CD4-positive, alpha-beta T cell (primary cell): ENCODE results near the gene STAMBP. TPM values are rescaled to one million over a fixed set of nuclear protein-coding genes. Genes with fewer than 3 reads are reported as not detected.

Experiments used
- ATAC-seq: fragments of 200-7000 bp; cut with Tn5 transposase; one replicate; pipeline ENCODE4 v1.10.0; 2022; ENCODE audit warnings: mild to moderate bottlenecking; ENCODE audit not compliant: poor library complexity
- CTCF ChIA-PET: fragments of 350-600 bp; sonication (Branson Sonifier 250); formaldehyde crosslinking; loops from one replicate; lab custom pipeline; 2021; ENCODE audit warnings: antibody characterized with exemption, inconsistent platforms; lab: Charles Lee
- POLR2A ChIA-PET: fragments of 350-600 bp; sonication (Branson Sonifier 250); formaldehyde crosslinking; loops from one replicate; lab custom pipeline; 2021; ENCODE audit warnings: antibody characterized with exemption, inconsistent platforms; lab: Charles Lee
- DNase-seq, 14 experiments: peaks; one replicate each; pipeline ENCODE4 v3.0.0-alpha.2; 2013 to 2020; ENCODE audit warnings: mixed read lengths in 2 of 14
- H3K27ac ChIP-seq, 2 donors: one replicate each; pipeline versions ENCODE4 v1.5.1 to v1.7.0; 2013; ENCODE audit warnings: low read length in 2 of 2, low read depth in 1 of 2, mild to moderate bottlenecking in 1 of 2
- H3K27me3 ChIP-seq, 2 experiments: 1 replicate in 1 of 2; 2 replicates in 1 of 2; pipeline versions ENCODE4 v1.6.1 to v1.7.0; 2013; ENCODE audit warnings: low read length in 2 of 2, control low read depth in 1 of 2, mild to moderate bottlenecking in 1 of 2, moderate library complexity in 1 of 2; ENCODE audit not compliant: insufficient read depth in 2 of 2, control insufficient read depth in 1 of 2
- H3K36me3 ChIP-seq: one replicate; pipeline ENCODE4 v1.6.1; 2013; ENCODE audit warnings: low read length, control low read depth; ENCODE audit not compliant: insufficient read depth
- H3K4me1 ChIP-seq: one replicate; pipeline ENCODE4 v1.6.1; 2013; ENCODE audit warnings: low read length, control low read depth; ENCODE audit not compliant: insufficient read depth
- H3K4me3 ChIP-seq: one replicate; pipeline ENCODE4 v1.5.1; 2013; ENCODE audit warnings: mild to moderate bottlenecking, low read length, moderate library complexity
- H3K9me3 ChIP-seq, 2 experiments: 1 replicate in 1 of 2; 2 replicates in 1 of 2; pipeline versions ENCODE4 v1.6.1 to v1.7.0; 2013; ENCODE audit warnings: low read length in 2 of 2, mild to moderate bottlenecking in 2 of 2, control low read depth in 1 of 2, moderate library complexity in 1 of 2; ENCODE audit not compliant: control insufficient read depth in 1 of 2, insufficient read depth in 1 of 2
- H3K27ac Mint-ChIP-seq: one replicate; pipeline ENCODE4 v1.8.0; 2020; ENCODE audit warnings: mixed read lengths
- H3K27me3 Mint-ChIP-seq: one replicate; pipeline ENCODE4 v1.8.0; 2021; ENCODE audit warnings: mixed read lengths
- H3K36me3 Mint-ChIP-seq: one replicate; pipeline ENCODE4 v1.8.0; 2021; ENCODE audit warnings: low read depth, mixed read lengths
- H3K4me1 Mint-ChIP-seq: one replicate; pipeline ENCODE4 v1.8.0; 2021; ENCODE audit warnings: low read depth, mixed read lengths
- H3K4me3 Mint-ChIP-seq: one replicate; pipeline ENCODE4 v1.8.0; 2020; ENCODE audit warnings: mild to moderate bottlenecking, mixed read lengths
- H3K9me3 Mint-ChIP-seq: one replicate; pipeline ENCODE4 v1.8.0; 2020; ENCODE audit warnings: mixed read lengths
- intact Hi-C, 2 experiments: fragments of 100-400 bp; cut with DNase I in 1 of 2; cut with micrococcal nuclease in 1 of 2; formaldehyde crosslinking; loops; one replicate each; pipeline versions ENCODE4 v1.15.1 to v1.9.0; 2023 to 2025; cut with DNase I, micrococcal nuclease
- total RNA-seq, 174 experiments: library from RNA in 2 of 174; stranded (reverse) in 2 of 174; gene quantifications; one replicate each; pipeline ENCODE4 v1.2.3 and lab custom pipeline; 2021 to 2026
- TF ChIP-seq, protein P1 (sequence below): fragments of 200-600 bp; IDR thresholded peaks from one replicate; pipeline ENCODE4 v1.8.0; 2022; ENCODE audit warnings: antibody characterized with exemption, mild to moderate bottlenecking

The STAMBP gene
- total RNA-seq, 2 experiments from 2014 or later = 11.3 to 13.8 TPM

- Histone ChIP-seq H3K4me3 (no peak overlapping the region), H3K4me1 (no peaks in the 10 kb centered on the region), H3K36me3 (no peaks in the 10 kb centered on the region), H3K9me3 (no peaks in the 10 kb centered on the region), H3K27me3 (no peaks in the 10 kb centered on the region), H3K27ac (no peak overlapping the region)
- DNase-seq (no peak), ATAC-seq (no peak)
- no peaks in the 10 kb centered on the region for H3K36me3 Mint-ChIP-seq
- POLR2A ChIA-PET = interaction anchor here (1.6 kb wide), 1 partner anchor 80 kb away, joined by 6 read pairs; no protein-coding TSS in a partner anchor
- H3K9me3 Mint-ChIP-seq = no peaks in the 10 kb centered on the region
- TF ChIP-seq, protein P1, sequence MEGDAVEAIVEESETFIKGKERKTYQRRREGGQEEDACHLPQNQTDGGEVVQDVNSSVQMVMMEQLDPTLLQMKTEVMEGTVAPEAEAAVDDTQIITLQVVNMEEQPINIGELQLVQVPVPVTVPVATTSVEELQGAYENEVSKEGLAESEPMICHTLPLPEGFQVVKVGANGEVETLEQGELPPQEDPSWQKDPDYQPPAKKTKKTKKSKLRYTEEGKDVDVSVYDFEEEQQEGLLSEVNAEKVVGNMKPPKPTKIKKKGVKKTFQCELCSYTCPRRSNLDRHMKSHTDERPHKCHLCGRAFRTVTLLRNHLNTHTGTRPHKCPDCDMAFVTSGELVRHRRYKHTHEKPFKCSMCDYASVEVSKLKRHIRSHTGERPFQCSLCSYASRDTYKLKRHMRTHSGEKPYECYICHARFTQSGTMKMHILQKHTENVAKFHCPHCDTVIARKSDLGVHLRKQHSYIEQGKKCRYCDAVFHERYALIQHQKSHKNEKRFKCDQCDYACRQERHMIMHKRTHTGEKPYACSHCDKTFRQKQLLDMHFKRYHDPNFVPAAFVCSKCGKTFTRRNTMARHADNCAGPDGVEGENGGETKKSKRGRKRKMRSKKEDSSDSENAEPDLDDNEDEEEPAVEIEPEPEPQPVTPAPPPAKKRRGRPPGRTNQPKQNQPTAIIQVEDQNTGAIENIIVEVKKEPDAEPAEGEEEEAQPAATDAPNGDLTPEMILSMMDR = no peak
- intact Hi-C loops = loop anchor here in 1 of 2 experiments (5.0 kb wide), 1 partner anchor 240 kb away; the partner anchor contains the start of gene BOLA3
- H3K4me3 Mint-ChIP-seq = no peak overlapping the region
- H3K27me3 Mint-ChIP-seq = no peaks in the 10 kb centered on the region
- H3K27ac Mint-ChIP-seq = no peak overlapping the region
- CTCF ChIA-PET = interaction anchor here (1.3 kb wide), 2 partner anchors 72 to 83 kb away, joined by 4 to 9 read pairs; no protein-coding TSS in a partner anchor
- H3K4me1 Mint-ChIP-seq = no peaks in the 10 kb centered on the region
Observed at GRCh38 chr2:73906847-73907505, 78.2 kb downstream of the STAMBP start.

DNA sequence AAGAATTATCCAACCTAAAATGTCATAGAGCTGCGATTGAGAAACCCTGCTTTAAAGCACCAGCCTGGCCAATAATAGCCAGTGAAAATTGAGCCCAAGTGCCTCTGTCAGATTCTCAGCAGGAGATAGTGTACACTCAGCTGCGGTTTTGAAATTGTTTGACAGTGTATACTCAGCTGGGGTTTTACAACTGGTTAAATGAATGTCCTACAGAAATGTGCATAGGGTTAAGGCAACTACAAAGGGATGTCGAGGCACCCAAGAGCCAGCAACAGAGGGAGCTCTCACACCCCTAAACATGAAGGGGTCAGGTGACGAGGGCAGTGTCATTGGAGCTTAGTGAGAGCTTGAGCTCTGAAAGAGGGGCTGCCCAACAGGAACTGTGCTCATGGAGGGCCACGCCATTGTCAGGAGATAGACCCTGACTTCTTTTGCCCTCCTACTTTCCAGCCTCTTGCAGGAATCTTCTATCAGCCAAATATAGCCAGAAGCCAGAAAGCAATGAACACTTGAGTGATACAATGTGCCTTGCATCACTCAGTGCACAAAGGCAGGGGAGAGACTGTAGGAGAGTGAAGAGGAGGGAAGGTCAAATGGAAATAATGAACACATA, 79.2 kb downstream of the STAMBP start:
- H3K9me3 ChIP-seq = no peaks in the 10 kb centered on the region
- Mint-ChIP-seq H3K4me1 (no peaks in the 10 kb centered on the region), H3K4me3 (no peak overlapping the region), H3K36me3 (no peaks in the 10 kb centered on the region), H3K27ac (no peak overlapping the region), H3K9me3 (no peaks in the 10 kb centered on the region), H3K27me3 (no peaks in the 10 kb centered on the region)
- peak; percentile 82 for ATAC-seq
- H3K4me3 ChIP-seq = no peak overlapping the region
- H3K4me1 ChIP-seq = no peaks in the 10 kb centered on the region
- H3K27me3 ChIP-seq = no peaks in the 10 kb centered on the region
- ChIA-PET CTCF (interaction anchor here (0.6 to 2.3 kb wide), 16 partner anchors 19 to 266 kb away, joined by 3 to 13 read pairs (median 4); partner anchors contain the start of genes BOLA3, DGUOK and STAMBP), POLR2A (interaction anchor here (0.6 to 1.6 kb wide), 5 partner anchors 19 to 271 kb away, joined by 3 to 6 read pairs (median 3); partner anchors contain the start of gene MOB1A)
- no peak overlapping the region for H3K27ac ChIP-seq
- H3K36me3 ChIP-seq = no peaks in the 10 kb centered on the region
- peak; percentile 30 to 79 (median 47) for DNase-seq
- intact Hi-C loops = loop anchor here (1.0 to 5.0 kb wide), 5 partner anchors 79 to 239 kb away; partner anchors contain the start of gene BOLA3 (in 2 of the 2)
- TF ChIP-seq, protein P1 = peak; percentile 61

DNA sequence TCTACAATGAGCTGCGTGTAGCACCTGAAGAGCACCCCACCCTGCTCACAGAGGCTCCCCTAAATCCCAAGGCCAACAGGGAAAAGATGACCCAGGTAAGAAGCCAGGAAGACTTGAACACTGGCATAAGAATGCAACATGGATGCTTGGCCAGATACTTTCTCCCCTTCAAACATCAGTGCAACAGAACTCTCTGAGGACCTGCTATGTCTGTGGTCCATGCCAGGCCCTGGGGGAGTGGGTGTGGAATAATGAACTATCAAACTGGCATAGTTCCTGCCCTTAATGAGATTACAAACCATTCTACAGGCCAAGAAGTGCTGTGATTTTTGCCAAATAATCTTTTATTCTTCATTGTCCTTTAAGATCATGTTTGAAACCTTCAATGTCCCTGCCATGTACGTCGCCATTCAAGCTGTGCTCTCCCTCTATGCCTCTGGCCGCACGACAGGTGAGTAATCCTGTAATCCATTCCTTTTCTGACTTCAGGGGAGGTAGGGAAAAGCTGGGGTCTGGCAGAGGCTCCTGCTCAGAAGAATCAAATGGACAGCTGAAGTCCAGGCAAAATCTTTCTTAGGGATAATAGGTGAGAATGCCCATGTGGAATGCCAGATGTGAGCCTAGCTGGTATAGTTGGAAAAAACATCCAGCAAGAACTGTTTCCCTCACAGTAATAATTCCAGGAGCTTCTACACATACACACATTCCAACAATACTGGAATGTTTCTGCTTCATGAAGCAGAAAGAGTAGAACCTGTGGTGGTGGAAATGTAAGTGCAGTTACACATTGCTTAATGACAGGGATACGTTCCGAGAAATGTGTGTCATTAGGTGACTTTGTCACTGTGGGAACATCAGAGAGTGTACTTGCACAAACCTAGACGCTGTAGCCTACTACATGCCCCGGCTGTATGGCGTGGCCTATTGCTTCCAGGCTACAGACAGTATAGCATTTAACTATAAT, 80.2 kb downstream of the STAMBP start:
- intact Hi-C loops = loop anchor here (1.0 to 5.0 kb wide), 5 partner anchors 78 to 238 kb away; partner anchors contain the start of gene BOLA3 (in 2 of the 2)
- no peaks in the 10 kb centered on the region for H3K4me1 ChIP-seq
- Mint-ChIP-seq H3K9me3 (no peaks in the 10 kb centered on the region), H3K4me3 (no peak overlapping the region), H3K27ac (no peak overlapping the region), H3K27me3 (no peaks in the 10 kb centered on the region), H3K4me1 (no peaks in the 10 kb centered on the region), H3K36me3 (no peaks in the 10 kb centered on the region)
- DNase-seq (no peak), ATAC-seq (no peak)
- no peaks in the 10 kb centered on the region for H3K36me3 ChIP-seq
- CTCF ChIA-PET = interaction anchor here (0.6 to 2.3 kb wide), 5 partner anchors 18 to 265 kb away, joined by 3 to 13 read pairs (median 3); partner anchors contain the start of genes BOLA3, DGUOK and STAMBP
- no peak overlapping the region for H3K4me3 ChIP-seq
- no peaks in the 10 kb centered on the region for H3K9me3 ChIP-seq
- H3K27me3 ChIP-seq = no peaks in the 10 kb centered on the region
- no peak overlapping the region for H3K27ac ChIP-seq
- TF ChIP-seq, protein P1 = no peak
- POLR2A ChIA-PET = no interaction called here
